GM19099 (cell line): ENCODE results near the gene PITRM1.

Experiments used
- POLR2A ChIP-seq: IDR thresholded peaks from 3 replicates; pipeline ENCODE4 v1.6.1; 2011; ENCODE audit warnings: low read depth; ENCODE audit not compliant: insufficient read length; ENCODE audit errors: extremely low read depth

Gene PITRM1

GRCh38 chr10:3172446-3173170, at the start of gene PITRM1:
TSS of gene PITRM1 (minus strand) at chr10:3172782. CDS start at chr10:3172772, 10 bp downstream.
- TF ChIP-seq POLR2A = peak; percentile 99

GRCh38 chr10:3222068-3222467, 49.5 kb upstream of the PITRM1 start:
- no peak for TF ChIP-seq POLR2A

GRCh38 chr10:3220853-3221252, 48.3 kb upstream of the PITRM1 start:
- no peak for TF ChIP-seq POLR2A

GRCh38 chr10:3217853-3218252, 45.3 kb upstream of the PITRM1 start:
- TF ChIP-seq POLR2A = no peak

GRCh38 chr10:3217301-3217700, 44.7 kb upstream of the PITRM1 start:
- TF ChIP-seq POLR2A = no peak

GRCh38 chr10:3215153-3215775, 42.7 kb upstream of the PITRM1 start:
- no peak for TF ChIP-seq POLR2A

GRCh38 chr10:3213758-3214515, 41.4 kb upstream of the PITRM1 start:
- TF ChIP-seq POLR2A = no peak

GRCh38 chr10:3213208-3213607, 40.6 kb upstream of the PITRM1 start:
- TF ChIP-seq POLR2A = no peak

GRCh38 chr10:3210251-3210877, 37.8 kb upstream of the PITRM1 start:
- TF ChIP-seq POLR2A = no peak

GRCh38 chr10:3208481-3209406, 36.2 kb upstream of the PITRM1 start:
- TF ChIP-seq POLR2A = no peak

GRCh38 chr10:3207351-3207750, 34.8 kb upstream of the PITRM1 start:
- no peak for TF ChIP-seq POLR2A

- TF ChIP-seq POLR2A = no peak
Observed at GRCh38 chr10:3206511-3207157, 34.1 kb upstream of the PITRM1 start.

GRCh38 chr10:3203972-3204371, 31.4 kb upstream of the PITRM1 start:
- TF ChIP-seq POLR2A = no peak
